H9 (cell line): ENCODE data around the gene PRR29. TPM values are rescaled to one million over a fixed set of nuclear protein-coding genes. Genes with fewer than 3 reads are reported as not detected.

Experiments used
- DNase-seq: peaks from one replicate; pipeline ENCODE4 v3.0.0-alpha.2; 2017
- H2AFZ ChIP-seq: one replicate; pipeline ENCODE4 v1.6.1; 2013; ENCODE audit warnings: mild to moderate bottlenecking, low read length, control low read depth, moderate library complexity
- H2AK5ac ChIP-seq: 2 replicates; pipeline ENCODE4 v1.6.1; 2013; ENCODE audit warnings: low read length, control low read depth, mixed read lengths; ENCODE audit not compliant: insufficient read length
- H2BK120ac ChIP-seq: one replicate; pipeline ENCODE4 v1.6.1; 2013; ENCODE audit warnings: low read depth, mild to moderate bottlenecking, low read length, control low read depth, inconsistent platforms; ENCODE audit not compliant: poor library complexity, severe bottlenecking
- H2BK12ac ChIP-seq: 2 replicates; pipeline ENCODE4 v1.6.1; 2013; ENCODE audit warnings: low read length, control low read depth, mixed read lengths, low read depth; ENCODE audit not compliant: insufficient read length
- H2BK15ac ChIP-seq: 2 replicates; pipeline ENCODE4 v1.6.1; 2013; ENCODE audit warnings: low read depth, low read length, control low read depth
- H2BK20ac ChIP-seq: one replicate; pipeline ENCODE4 v1.6.1; 2013; ENCODE audit warnings: low read depth, mild to moderate bottlenecking, low read length, control low read depth, inconsistent platforms; ENCODE audit not compliant: poor library complexity, severe bottlenecking
- H2BK5ac ChIP-seq: 2 replicates; pipeline ENCODE4 v1.6.1; 2013; ENCODE audit warnings: low read length, control low read depth, mixed read lengths; ENCODE audit not compliant: insufficient read length
- H3K14ac ChIP-seq: 2 replicates; pipeline ENCODE4 v1.6.1; 2013; ENCODE audit warnings: low read length, control low read depth; ENCODE audit not compliant: insufficient read depth
- H3K18ac ChIP-seq: 2 replicates; pipeline ENCODE4 v1.6.1; 2013; ENCODE audit warnings: low read depth, mild to moderate bottlenecking, mixed read lengths, low read length, control low read depth; ENCODE audit not compliant: insufficient read length
- H3K23ac ChIP-seq: 2 replicates; pipeline ENCODE4 v1.6.1; 2013; ENCODE audit warnings: low read length, control low read depth, mixed read lengths, low read depth; ENCODE audit not compliant: insufficient read length
- H3K23me2 ChIP-seq: 2 replicates; pipeline ENCODE4 v1.6.1; 2013; ENCODE audit warnings: low read depth, mild to moderate bottlenecking, mixed read lengths, low read length, control low read depth; ENCODE audit not compliant: insufficient read length, poor library complexity, severe bottlenecking
- H3K27ac ChIP-seq: 2 replicates; pipeline ENCODE4 v1.5.1; 2013; ENCODE audit warnings: low read length, control low read depth, mixed read lengths, low read depth; ENCODE audit not compliant: insufficient read length
- H3K27me3 ChIP-seq: 2 replicates; pipeline ENCODE4 v1.6.1; 2013; ENCODE audit warnings: low read length, control low read depth, inconsistent platforms; ENCODE audit not compliant: insufficient read depth
- H3K4ac ChIP-seq: 2 replicates; pipeline ENCODE4 v1.6.1; 2013; ENCODE audit warnings: low read depth, mild to moderate bottlenecking, control low read depth, inconsistent platforms, low read length, moderate library complexity
- H3K4me1 ChIP-seq: 2 replicates; pipeline ENCODE4 v1.6.1; 2013; ENCODE audit warnings: low read length, control low read depth, inconsistent platforms; ENCODE audit not compliant: insufficient read depth
- H3K4me2 ChIP-seq: 2 replicates; pipeline ENCODE4 v1.6.1; 2013; ENCODE audit warnings: low read length, control low read depth, mixed read lengths; ENCODE audit not compliant: insufficient read length, insufficient read depth
- H3K56ac ChIP-seq: 2 replicates; pipeline ENCODE4 v1.6.1; 2013; ENCODE audit warnings: low read depth, mild to moderate bottlenecking, mixed read lengths, low read length, control low read depth; ENCODE audit not compliant: insufficient read length
- H3K79me1 ChIP-seq: 2 replicates; pipeline ENCODE4 v1.6.1; 2013; ENCODE audit warnings: low read depth, mild to moderate bottlenecking, moderate library complexity, low read length, control low read depth, inconsistent platforms; ENCODE audit not compliant: insufficient read depth, poor library complexity, severe bottlenecking
- H3K79me2 ChIP-seq: 2 replicates; pipeline ENCODE4 v1.6.1; 2013; ENCODE audit warnings: low read length, control low read depth, inconsistent platforms; ENCODE audit not compliant: insufficient read depth
- H3K9ac ChIP-seq: 2 replicates; pipeline ENCODE4 v1.6.1; 2013; ENCODE audit warnings: low read length, control low read depth, mixed read lengths; ENCODE audit not compliant: insufficient read length; ENCODE audit errors: extremely low read depth
- H3K9me3 ChIP-seq: one replicate; pipeline ENCODE4 v1.6.1; 2013; ENCODE audit warnings: low read depth, low read length, inconsistent platforms; ENCODE audit not compliant: control insufficient read depth
- H3T11ph ChIP-seq: one replicate; pipeline ENCODE4 v1.6.1; 2013; ENCODE audit warnings: mild to moderate bottlenecking, low read length, control low read depth, inconsistent platforms
- H4K20me1 ChIP-seq: one replicate; pipeline ENCODE4 v1.6.1; 2013; ENCODE audit not compliant: control insufficient read depth, insufficient read length, insufficient read depth
- H4K5ac ChIP-seq: 2 replicates; pipeline ENCODE4 v1.6.1; 2013; ENCODE audit warnings: low read depth, mild to moderate bottlenecking, mixed read lengths, low read length, control low read depth; ENCODE audit not compliant: insufficient read length
- H4K8ac ChIP-seq: replicated peaks from 2 replicates; pipeline ENCODE4 v1.6.1; 2013; ENCODE audit warnings: low read length, control low read depth, mixed read lengths, low read depth; ENCODE audit not compliant: insufficient read length
- H4K91ac ChIP-seq: 2 replicates; pipeline ENCODE4 v1.6.1; 2013; ENCODE audit warnings: low read depth, mild to moderate bottlenecking, moderate library complexity, mixed read lengths, low read length, control low read depth; ENCODE audit not compliant: insufficient read length
- H3K27ac Mint-ChIP-seq, 3 experiments: 2 replicates in 2 of 3; 3 replicates in 1 of 3; pipeline ENCODE4 v1.8.0; 2020 to 2021; ENCODE audit warnings: mixed read lengths in 3 of 3, mild to moderate bottlenecking in 1 of 3, moderate library complexity in 1 of 3
- H3K27me3 Mint-ChIP-seq: 2 replicates; pipeline ENCODE4 v1.8.0; 2021; ENCODE audit warnings: low read depth, mild to moderate bottlenecking, moderate library complexity, mixed read lengths
- H3K36me3 Mint-ChIP-seq, 3 experiments: 2 replicates in 2 of 3; 3 replicates in 1 of 3; pipeline ENCODE4 v1.8.0; 2020 to 2021; ENCODE audit warnings: low read depth in 3 of 3, mixed read lengths in 3 of 3; ENCODE audit not compliant: insufficient read depth in 1 of 3
- H3K4me1 Mint-ChIP-seq, 2 experiments: 2 replicates each; pipeline ENCODE4 v1.8.0; 2020; ENCODE audit warnings: mixed read lengths in 2 of 2
- H3K4me3 Mint-ChIP-seq, 2 experiments: 2 replicates in 1 of 2; 3 replicates in 1 of 2; pipeline ENCODE4 v1.8.0; 2020 to 2021; ENCODE audit warnings: mild to moderate bottlenecking in 2 of 2, mixed read lengths in 2 of 2, moderate library complexity in 1 of 2
- H3K9me3 Mint-ChIP-seq, 2 experiments: 2 replicates in 1 of 2; 3 replicates in 1 of 2; pipeline ENCODE4 v1.8.0; 2020; ENCODE audit warnings: mild to moderate bottlenecking in 2 of 2, mixed read lengths in 2 of 2, moderate library complexity in 1 of 2
- CTCF ChIP-seq: fragments of 200-600 bp; sonication (generic); conservative IDR thresholded peaks from 3 replicates; pipeline ENCODE4 v1.8.0; 2021; ENCODE audit warnings: antibody characterized with exemption, mild to moderate bottlenecking
- WGBS: extraction: QIAGEN DNeasy Blood & Tissue Kit; methylation state at CpG from one replicate; pipeline ENCODE4 v1.1.7; 2013; ENCODE audit warnings: missing lambda C conversion rate, low lambda C conversion rate, mixed read lengths; ENCODE audit not compliant: insufficient read length; ENCODE audit errors: extremely low coverage; 5-methylcytosine and 5-hydroxymethylcytosine counted together
- total RNA-seq: library from RNA; stranded (reverse); gene quantifications from 2 replicates; pipeline ENCODE4 v1.2.1, GENCODE V29; 2021

The PRR29 gene
- total RNA-seq, 1 experiment from 2014 or later: 0.87 TPM

GRCh38 chr17:64002658-64003525 lies 4.7 kb downstream of the PRR29 start:
- Mint-ChIP-seq H3K4me1 (peaks cover 6 to 21% of the 10 kb centered on the region in 2 experiments), H3K27me3 (peaks cover 22% of the 10 kb centered on the region), H3K9me3 (no peaks in the 10 kb centered on the region; a peak in 1 of 5 replicates), H3K36me3 (0 out of 7 replicates have a peak, but pooled peaks cover 0 to 2% (median 0%) of the 10 kb centered on the region in 3 experiments), H3K4me3 (no peak overlapping the region), H3K27ac (no peak overlapping the region)
- Histone ChIP-seq H3K4me2 (no peak overlapping the region), H2BK15ac (no peak overlapping the region), H2BK120ac (no peak overlapping the region), H2BK12ac (no peak overlapping the region), H3K9me3 (no peaks in the 10 kb centered on the region), H4K20me1 (no peaks in the 10 kb centered on the region), H3K23me2 (peaks cover 6% of the 10 kb centered on the region), H3K9ac (no peak overlapping the region), H2AFZ (no peak overlapping the region), H3K79me1 (no peaks in the 10 kb centered on the region), H2BK20ac (no peak overlapping the region), H3K23ac (no peak overlapping the region), H3K4ac (no peak overlapping the region), H2AK5ac (no peak overlapping the region), H2BK5ac (no peak overlapping the region), H3K4me1 (no peaks in the 10 kb centered on the region), H3K14ac (no peak overlapping the region; the same call in 1 of the 2 replicates), H3T11ph (no peak overlapping the region), H4K8ac (no peak overlapping the region), H3K27me3 (no peaks in the 10 kb centered on the region), H3K18ac (no peak overlapping the region), H3K79me2 (no peaks in the 10 kb centered on the region), H3K27ac (no peak overlapping the region), H4K91ac (no peak overlapping the region), H3K56ac (no peak overlapping the region), H4K5ac (no peak overlapping the region)
- DNase-seq: peak; percentile 26
- TF ChIP-seq CTCF: no peak
- WGBS: no CpG with 5 or more reads among the region's 22 CpGs
